ENCODE measurements around the gene PDZD2.

The PDZD2 gene

DNA sequence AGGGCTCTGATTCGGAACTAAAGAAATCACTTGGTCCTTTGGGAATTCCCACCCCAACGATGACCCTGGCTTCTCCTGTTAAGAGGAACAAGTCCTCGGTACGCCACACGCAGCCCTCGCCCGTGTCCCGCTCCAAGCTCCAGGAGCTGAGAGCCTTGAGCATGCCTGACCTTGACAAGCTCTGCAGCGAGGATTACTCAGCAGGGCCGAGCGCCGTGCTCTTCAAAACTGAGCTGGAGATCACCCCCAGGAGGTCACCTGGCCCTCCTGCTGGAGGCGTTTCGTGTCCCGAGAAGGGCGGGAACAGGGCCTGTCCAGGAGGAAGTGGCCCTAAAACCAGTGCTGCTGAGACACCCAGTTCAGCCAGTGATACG lies 451.8 kb downstream of the PDZD2 start:
- no peak overlapping the region for H3K9ac ChIP-seq
- no peaks in the 10 kb centered on the region for H3K4me1 ChIP-seq
- no peaks in the 10 kb centered on the region for H3K27me3 ChIP-seq
- H3K4me3 ChIP-seq: no peak overlapping the region
- no peak overlapping the region for H3K27ac ChIP-seq
- H3K4me2 ChIP-seq: no peak overlapping the region
- no peak for TF ChIP-seq Cebpa-rat (IDR thresholded peaks at IDR 0.05)
- no peaks in the 10 kb centered on the region for H3K36me3 ChIP-seq
- no peaks in the 10 kb centered on the region for H3K9me3 ChIP-seq
- H4K20me1 ChIP-seq: no peaks in the 10 kb centered on the region

DNA sequence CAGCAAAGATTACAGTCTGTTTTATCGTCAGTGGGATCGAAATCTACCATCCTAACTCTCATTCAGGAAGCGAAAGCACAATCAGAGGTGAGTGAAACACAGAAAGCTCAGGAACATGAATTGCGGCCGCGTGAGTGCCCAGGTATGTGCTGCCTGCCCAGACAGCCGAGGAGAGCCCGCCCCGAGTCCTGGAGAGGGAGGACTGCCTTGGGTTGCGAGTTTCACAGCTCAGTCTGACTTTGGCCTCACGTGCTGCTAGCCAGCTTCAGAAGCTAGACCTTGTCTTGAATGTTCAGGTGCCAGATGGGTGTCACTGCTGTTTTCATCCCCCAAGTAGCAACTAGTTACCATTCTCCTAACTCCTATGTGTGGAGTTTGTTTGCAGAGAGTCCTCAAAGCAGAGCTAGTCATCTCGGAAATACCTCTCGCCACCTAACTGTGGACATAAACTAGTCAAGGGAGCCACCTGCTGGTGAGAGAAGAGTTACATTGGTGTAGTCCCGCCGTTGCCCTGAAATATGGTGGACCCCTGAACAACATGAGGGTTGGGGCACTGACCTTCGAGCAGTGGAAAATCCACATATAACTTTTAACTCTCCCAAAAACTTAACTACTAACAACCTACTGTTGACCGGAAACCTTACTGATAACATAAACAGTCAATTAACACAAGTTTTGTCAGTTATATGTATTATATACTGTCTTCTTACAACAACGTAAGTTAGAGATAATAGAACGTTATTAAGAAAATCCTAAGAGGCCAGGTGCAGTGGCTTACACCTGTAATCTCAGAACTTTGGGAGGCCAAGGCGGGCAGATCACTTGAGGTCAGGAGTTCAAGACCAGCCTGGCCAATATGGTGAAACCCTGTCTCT lies 454.2 kb downstream of the PDZD2 start:
- Histone ChIP-seq H3K36me3 (peaks cover 7% of the 10 kb centered on the region; the same call in 1 of the 2 replicates), H4K20me1 (no peaks in the 10 kb centered on the region), H3K9me3 (no peaks in the 10 kb centered on the region), H3K4me1 (no peaks in the 10 kb centered on the region), H3K4me3 (no peak overlapping the region), H3K9ac (no peak overlapping the region), H3K4me2 (no peak overlapping the region), H3K27ac (no peak overlapping the region), H3K27me3 (no peaks in the 10 kb centered on the region)
- TF ChIP-seq Cebpa-rat (IDR thresholded peaks at IDR 0.05): no peak

DNA sequence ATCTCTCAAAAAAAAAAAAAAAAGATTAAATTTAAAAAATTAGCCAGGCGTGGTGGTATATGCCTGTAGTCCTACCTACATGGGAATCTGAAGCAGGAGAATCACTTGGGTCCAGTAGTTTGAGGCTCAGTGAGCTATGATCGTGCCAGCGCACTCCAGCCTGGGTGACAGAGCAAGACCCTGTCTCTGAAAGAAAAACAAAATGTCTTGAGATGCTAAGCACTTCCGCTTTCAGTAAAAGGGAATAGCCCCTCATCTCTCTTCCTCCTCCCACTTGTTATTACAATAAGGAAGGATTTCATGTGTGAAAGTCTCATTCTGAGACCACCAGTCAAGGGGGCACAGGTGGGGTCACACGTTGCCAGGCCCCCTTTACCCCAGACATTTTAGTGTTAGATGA lies 455.8 kb downstream of the PDZD2 start:
- no peak overlapping the region for H3K27ac ChIP-seq
- no peaks in the 10 kb centered on the region for H4K20me1 ChIP-seq
- no peak overlapping the region for H3K4me2 ChIP-seq
- no peak for TF ChIP-seq Cebpa-rat (IDR thresholded peaks at IDR 0.05)
- H3K27me3 ChIP-seq: no peaks in the 10 kb centered on the region
- H3K36me3 ChIP-seq: peaks cover 21% of the 10 kb centered on the region
- no peak overlapping the region for H3K4me3 ChIP-seq
- H3K9me3 ChIP-seq: no peaks in the 10 kb centered on the region
- H3K9ac ChIP-seq: no peak overlapping the region
- H3K4me1 ChIP-seq: no peaks in the 10 kb centered on the region

DNA sequence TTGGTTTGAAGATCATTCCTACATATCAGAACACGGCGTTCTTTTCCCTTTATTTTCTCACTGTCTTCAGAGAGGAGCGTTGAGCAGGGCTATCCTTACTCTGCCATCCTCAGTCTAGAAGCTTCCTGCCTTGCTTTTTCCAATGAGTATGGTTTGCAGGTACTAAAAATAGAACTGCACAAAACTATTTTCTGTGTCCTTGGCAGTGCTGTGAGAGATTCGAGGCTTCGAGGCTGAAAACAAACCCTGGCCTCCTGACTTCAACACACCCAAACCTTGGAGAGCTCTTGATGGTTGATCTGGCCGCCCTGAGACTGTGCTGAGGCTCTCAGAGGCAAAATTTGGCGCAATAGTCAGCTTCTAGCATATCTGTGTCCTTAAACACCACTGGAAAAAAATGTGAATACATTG lies 456.3 kb downstream of the PDZD2 start:
- Histone ChIP-seq H3K9ac (no peak overlapping the region), H3K4me1 (no peaks in the 10 kb centered on the region), H3K27me3 (no peaks in the 10 kb centered on the region), H3K27ac (no peak overlapping the region), H3K36me3 (peaks cover 26% of the 10 kb centered on the region), H3K4me2 (no peak overlapping the region), H4K20me1 (no peaks in the 10 kb centered on the region), H3K4me3 (no peak overlapping the region), H3K9me3 (no peaks in the 10 kb centered on the region)
- TF ChIP-seq Cebpa-rat (IDR thresholded peaks at IDR 0.05): no peak

DNA sequence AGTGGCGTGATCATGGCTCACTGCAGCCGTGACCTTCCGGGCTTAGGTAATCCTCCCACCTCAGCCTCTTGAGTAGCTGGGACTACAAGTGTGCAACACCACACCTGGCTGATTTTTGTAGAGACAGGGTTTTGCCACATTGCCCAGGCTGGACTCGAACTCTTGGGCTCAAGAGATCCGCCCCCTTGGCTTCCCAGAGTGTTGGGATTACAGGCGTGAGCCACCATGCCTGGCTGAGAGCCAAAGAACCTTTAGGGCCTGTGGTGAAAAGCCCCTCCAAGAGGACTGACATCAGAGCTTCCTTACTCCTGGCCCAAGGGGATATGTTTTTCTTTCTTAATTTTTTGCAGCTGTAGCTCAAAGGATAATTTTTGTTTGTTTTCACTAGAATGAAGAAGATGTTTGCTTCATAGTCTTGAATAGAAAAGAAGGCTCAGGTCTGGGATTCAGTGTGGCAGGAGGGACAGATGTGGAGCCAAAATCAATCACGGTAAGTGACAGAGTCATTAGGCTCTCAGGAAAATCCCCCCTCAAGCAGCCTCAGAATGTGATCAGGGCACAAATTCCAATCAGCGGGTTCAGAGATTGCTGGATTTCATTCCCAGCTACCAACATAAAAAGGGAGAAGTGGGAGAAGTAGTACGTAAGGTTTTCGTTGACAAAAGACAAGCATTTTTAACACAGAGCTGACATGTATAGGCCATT lies 458.1 kb downstream of the PDZD2 start:
- no peak overlapping the region for H3K9ac ChIP-seq
- no peaks in the 10 kb centered on the region for H3K9me3 ChIP-seq
- no peak overlapping the region for H3K4me3 ChIP-seq
- no peaks in the 10 kb centered on the region for H3K4me1 ChIP-seq
- H3K36me3 ChIP-seq: peaks cover 43% of the 10 kb centered on the region
- no peak for TF ChIP-seq Cebpa-rat (IDR thresholded peaks at IDR 0.05)
- H3K4me2 ChIP-seq: no peak overlapping the region
- H4K20me1 ChIP-seq: no peaks in the 10 kb centered on the region
- no peaks in the 10 kb centered on the region for H3K27me3 ChIP-seq
- H3K27ac ChIP-seq: no peak overlapping the region

DNA sequence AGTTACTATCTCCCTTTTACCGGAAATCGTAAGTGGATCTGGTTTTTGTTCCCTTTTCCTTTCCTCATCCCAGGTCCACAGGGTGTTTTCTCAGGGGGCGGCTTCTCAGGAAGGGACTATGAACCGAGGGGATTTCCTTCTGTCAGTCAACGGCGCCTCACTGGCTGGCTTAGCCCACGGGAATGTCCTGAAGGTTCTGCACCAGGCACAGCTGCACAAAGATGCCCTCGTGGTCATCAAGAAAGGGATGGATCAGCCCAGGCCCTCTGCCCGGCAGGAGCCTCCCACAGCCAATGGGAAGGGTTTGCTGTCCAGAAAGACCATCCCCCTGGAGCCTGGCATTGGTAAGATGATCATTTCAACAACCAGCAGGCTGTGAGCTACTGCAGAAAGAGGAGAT lies 459.4 kb downstream of the PDZD2 start:
- H3K4me1 ChIP-seq: no peaks in the 10 kb centered on the region
- H3K9ac ChIP-seq: no peak overlapping the region
- H3K27ac ChIP-seq: no peak overlapping the region
- no peak overlapping the region for H3K4me2 ChIP-seq
- H3K9me3 ChIP-seq: no peaks in the 10 kb centered on the region
- no peak overlapping the region for H3K4me3 ChIP-seq
- no peak for TF ChIP-seq Cebpa-rat (IDR thresholded peaks at IDR 0.05)
- H3K36me3 ChIP-seq: peaks cover 53% of the 10 kb centered on the region
- H4K20me1 ChIP-seq: no peaks in the 10 kb centered on the region
- no peaks in the 10 kb centered on the region for H3K27me3 ChIP-seq

DNA sequence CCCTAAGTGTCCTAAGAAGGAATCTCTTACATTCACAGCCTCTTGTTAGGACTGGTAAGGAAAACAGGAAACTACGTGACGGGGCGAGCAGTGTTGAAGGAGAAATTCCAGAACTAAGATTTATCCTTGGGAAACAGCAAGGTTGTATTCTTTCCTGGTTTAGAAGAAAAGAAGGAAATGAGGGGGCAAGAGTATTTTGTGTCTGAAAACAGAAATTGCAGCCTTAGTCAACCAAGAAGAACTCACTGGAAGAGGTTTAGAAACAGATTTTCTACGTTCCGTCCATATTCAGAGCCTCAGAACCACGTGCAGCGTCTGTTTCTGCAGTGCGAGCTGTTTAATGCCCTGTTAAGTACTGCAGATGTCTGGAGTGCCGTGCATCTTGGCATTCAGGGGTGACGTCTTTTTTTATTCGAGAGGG lies 460.0 kb downstream of the PDZD2 start:
- H3K36me3 ChIP-seq: peaks cover 59% of the 10 kb centered on the region
- no peaks in the 10 kb centered on the region for H3K27me3 ChIP-seq
- H3K9me3 ChIP-seq: no peaks in the 10 kb centered on the region
- no peak overlapping the region for H3K9ac ChIP-seq
- H4K20me1 ChIP-seq: no peaks in the 10 kb centered on the region
- H3K27ac ChIP-seq: no peak overlapping the region
- H3K4me3 ChIP-seq: no peak overlapping the region
- H3K4me2 ChIP-seq: no peak overlapping the region
- no peaks in the 10 kb centered on the region for H3K4me1 ChIP-seq
- TF ChIP-seq Cebpa-rat (IDR thresholded peaks at IDR 0.05): no peak

DNA sequence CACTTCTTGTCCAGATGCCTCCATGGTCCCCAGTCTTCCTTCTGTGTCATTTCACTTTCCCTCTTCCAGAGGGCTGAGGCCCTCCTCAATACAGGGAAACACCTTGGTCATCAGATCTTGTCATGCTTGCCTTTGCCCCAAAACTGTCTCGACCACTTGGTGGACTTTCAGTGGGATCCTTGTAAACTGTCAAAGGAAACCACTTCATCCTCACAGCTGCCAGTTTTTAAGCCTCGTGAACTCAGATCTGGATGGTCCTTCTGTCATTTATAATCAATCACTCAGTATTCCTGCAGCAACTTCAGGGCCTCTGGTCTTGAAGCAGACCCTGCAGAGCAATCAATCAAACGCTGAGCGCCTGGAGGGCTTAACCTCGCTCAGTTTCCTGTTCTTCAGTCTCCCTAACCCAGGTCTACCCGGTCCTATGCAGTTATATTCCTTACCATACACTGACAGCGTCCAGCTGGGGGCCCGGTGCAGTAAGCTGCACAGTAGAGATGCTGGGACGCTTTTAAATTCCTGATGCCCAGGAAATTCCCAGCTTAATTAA lies 460.6 kb downstream of the PDZD2 start:
- peaks cover 66% of the 10 kb centered on the region for H3K36me3 ChIP-seq
- H3K4me3 ChIP-seq: no peak overlapping the region
- no peak overlapping the region for H3K4me2 ChIP-seq
- TF ChIP-seq Cebpa-rat (IDR thresholded peaks at IDR 0.05): no peak
- no peaks in the 10 kb centered on the region for H3K4me1 ChIP-seq
- no peak overlapping the region for H3K9ac ChIP-seq
- H3K27ac ChIP-seq: no peak overlapping the region
- H3K9me3 ChIP-seq: no peaks in the 10 kb centered on the region
- no peaks in the 10 kb centered on the region for H4K20me1 ChIP-seq
- no peaks in the 10 kb centered on the region for H3K27me3 ChIP-seq

DNA sequence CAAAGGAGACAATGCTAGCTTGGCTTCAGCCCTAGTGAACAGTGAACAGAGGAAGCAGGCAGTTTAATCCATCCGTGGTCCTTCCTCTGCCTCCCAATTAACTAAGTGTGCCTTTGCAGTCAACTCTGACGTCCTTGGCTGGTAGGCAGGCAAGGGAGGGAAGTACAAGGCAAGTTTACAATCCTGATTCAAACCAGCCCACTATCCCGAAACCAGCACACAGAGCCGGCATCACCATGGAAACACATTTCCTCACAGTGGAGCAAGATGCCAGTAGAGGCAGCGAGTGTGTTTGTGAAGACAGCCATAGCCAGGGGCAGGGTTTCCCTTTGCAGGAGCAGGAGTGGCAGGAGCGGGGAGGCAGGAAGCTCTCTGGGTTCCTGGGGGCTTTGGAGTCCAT lies 461.3 kb downstream of the PDZD2 start:
- Histone ChIP-seq H3K27me3 (no peaks in the 10 kb centered on the region), H3K9ac (no peak overlapping the region), H3K4me2 (no peak overlapping the region), H3K4me1 (no peaks in the 10 kb centered on the region), H3K27ac (no peak overlapping the region), H3K36me3 (peaks cover 72% of the 10 kb centered on the region), H4K20me1 (no peaks in the 10 kb centered on the region), H3K4me3 (no peak overlapping the region), H3K9me3 (no peaks in the 10 kb centered on the region)
- TF ChIP-seq Cebpa-rat (IDR thresholded peaks at IDR 0.05): no peak

DNA sequence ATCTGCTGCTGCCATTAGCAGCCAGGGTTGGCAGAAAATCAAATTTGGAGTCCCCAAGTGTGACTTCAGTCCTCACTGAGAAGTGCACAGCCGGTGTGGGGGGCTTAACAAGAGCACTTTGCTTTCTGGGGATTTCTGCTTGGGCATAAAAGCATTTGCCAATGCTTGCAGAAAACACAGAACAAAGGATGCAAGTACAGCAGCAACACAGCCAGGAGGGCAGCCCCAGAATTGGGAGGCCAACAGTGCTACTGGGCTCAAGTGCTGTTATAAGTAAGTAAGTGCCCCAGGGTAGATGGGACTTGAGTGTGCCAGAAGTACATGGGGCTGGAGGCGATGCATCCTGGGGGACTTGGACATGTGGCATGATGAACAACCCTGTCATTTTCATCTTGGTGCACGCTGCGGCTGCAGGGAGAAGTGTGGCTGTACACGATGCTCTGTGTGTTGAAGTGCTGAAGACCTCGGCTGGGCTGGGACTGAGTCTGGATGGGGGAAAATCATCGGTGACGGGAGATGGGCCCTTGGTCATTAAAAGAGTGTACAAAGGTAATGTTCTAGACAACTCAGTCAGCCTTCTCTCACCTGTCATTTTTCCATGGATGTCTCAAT lies 461.9 kb downstream of the PDZD2 start:
- H3K4me3 ChIP-seq: no peak overlapping the region
- H3K9me3 ChIP-seq: no peaks in the 10 kb centered on the region
- H3K4me2 ChIP-seq: no peak overlapping the region
- no peaks in the 10 kb centered on the region for H4K20me1 ChIP-seq
- no peaks in the 10 kb centered on the region for H3K27me3 ChIP-seq
- H3K4me1 ChIP-seq: no peaks in the 10 kb centered on the region
- no peak for TF ChIP-seq Cebpa-rat (IDR thresholded peaks at IDR 0.05)
- H3K27ac ChIP-seq: no peak overlapping the region
- H3K36me3 ChIP-seq: peaks cover 75% of the 10 kb centered on the region
- H3K9ac ChIP-seq: no peak overlapping the region
